Stimulated activated CD8-positive, alpha-beta memory T cell treated with anti-CD3 and anti-CD28 coated beads, Interleukin-12 subunit alpha, Interleukin-12 subunit beta, amount 100 ng/mL, for 24 hours (primary cell): ENCODE data around the gene C1QTNF5.

ENCODE experiments used
- DNase-seq: peaks from one replicate; pipeline ENCODE4 v3.0.0-alpha.2; 2020; ENCODE audit errors: extremely low read depth

C1QTNF5 gene

GRCh38 chr11:119359365-119360214 lies 18.9 kb upstream of the C1QTNF5 start:
- no peak for DNase-seq

- DNase-seq, result no peak
Measured at GRCh38 chr11:119357074-119357473, 16.4 kb upstream of the C1QTNF5 start.

GRCh38 chr11:119356349-119357031 lies 15.8 kb upstream of the C1QTNF5 start:
- no peak for DNase-seq

DNA sequence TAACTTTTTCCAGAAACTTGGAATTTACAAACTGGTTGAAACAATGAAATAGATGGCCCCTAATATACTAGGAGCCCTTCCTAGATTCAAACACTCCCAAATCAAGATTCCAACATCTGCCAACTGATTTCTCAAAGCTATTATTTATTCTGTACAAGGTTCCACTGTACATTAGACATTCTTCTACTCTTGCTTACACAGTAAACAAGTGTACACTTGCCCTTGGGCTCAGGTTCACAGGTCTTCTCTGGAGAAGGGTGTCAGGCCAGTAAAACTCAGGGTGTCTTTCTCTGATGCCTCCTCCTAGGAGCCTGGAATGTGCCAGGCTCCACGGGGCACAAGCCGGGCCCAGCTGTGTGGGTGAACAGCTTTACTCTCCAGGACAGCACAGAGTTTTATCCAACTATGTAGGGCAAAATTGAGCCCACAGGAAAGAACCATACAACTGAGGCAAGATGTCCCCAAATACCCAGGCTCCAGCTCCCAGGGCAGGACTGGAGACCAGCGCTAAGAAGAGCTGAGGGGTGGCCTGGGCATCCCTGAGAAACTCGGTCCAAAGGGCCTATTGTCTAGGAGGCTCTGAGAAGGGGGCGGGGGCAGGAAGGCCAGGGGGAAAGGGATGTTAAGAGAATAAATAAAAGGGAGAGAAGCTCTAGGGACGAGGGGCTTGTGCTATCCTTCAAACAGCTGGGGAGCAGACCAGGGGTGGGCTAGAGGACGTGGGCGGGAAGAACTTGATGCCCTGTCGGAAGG lies 14.6 kb upstream of the C1QTNF5 start:
- no peak for DNase-seq

DNA sequence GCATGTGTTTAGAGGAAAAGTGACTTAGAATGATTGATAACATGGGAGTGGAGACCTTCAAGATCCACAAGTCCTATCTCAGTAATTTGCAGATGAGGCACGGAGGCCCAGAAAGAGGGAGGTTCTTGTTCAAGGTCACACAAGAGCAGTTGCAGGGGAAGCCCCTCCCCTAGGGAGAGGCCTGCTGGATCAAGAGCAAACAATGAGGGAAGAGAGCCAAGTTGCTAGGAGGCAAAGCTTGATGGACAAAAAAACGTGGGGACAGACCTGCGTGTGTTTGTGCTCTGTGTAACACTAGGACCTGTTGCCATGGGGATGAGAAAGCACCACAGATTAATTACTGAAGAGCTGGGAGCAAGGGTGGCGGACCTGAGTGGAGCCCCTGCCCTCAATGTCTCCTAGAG lies 12.2 kb upstream of the C1QTNF5 start:
- DNase-seq, result no peak

DNA sequence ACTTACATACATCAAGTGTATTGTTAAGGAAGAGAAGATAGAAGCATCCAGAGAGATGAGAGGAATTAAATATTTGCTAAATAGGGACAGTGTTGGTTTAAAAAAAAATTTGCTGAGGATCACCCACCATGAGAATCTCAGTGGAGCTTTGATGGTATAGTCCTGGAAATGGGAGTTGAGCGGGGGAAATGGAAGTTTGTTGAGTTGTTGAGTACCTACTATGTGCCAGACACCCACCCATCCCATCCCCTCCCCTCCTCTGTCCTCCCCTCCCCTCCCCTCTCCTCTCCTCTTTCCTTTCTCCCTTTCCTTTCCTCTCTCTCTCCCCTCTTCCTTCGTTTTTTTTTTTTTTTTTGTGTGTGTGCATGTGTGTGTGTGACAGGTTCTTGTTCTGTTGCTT lies 10.5 kb upstream of the C1QTNF5 start:
- no peak for DNase-seq

- DNase-seq, result no peak
Measured at GRCh38 chr11:119350302-119350701, 9.6 kb upstream of the C1QTNF5 start.

- DNase-seq, result no peak
Measured at GRCh38 chr11:119347940-119348605, 7.4 kb upstream of the C1QTNF5 start.

- DNase-seq, result no peak
Measured at GRCh38 chr11:119347242-119347641, 6.6 kb upstream of the C1QTNF5 start.

DNA sequence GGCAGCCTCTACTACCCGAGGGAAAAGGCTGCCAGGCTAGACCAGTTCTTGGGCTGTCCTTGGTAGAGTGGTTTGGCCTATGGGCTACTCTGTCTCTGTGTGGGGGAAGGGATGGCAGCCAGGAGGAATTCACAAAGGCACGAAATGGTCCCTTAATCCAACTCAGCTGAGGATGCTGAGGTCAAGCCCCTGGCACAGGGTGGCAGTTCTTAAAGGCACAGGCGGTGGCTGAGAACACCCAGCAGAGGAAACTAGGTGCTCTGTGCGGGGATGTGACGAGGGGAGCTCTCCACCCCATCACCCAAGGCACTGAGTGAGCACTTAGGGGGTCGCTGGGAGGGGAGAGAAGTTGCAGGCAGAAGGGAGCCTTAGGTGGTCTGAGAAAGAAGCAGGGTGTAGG lies 5.9 kb upstream of the C1QTNF5 start, which contains the start of gene MFRP:
TSS of gene MFRP (minus strand) at position 101 of the 400 bp plus-strand sequence. CDS start 192 bp downstream, outside the sequence.
- DNase-seq, result no peak

DNA sequence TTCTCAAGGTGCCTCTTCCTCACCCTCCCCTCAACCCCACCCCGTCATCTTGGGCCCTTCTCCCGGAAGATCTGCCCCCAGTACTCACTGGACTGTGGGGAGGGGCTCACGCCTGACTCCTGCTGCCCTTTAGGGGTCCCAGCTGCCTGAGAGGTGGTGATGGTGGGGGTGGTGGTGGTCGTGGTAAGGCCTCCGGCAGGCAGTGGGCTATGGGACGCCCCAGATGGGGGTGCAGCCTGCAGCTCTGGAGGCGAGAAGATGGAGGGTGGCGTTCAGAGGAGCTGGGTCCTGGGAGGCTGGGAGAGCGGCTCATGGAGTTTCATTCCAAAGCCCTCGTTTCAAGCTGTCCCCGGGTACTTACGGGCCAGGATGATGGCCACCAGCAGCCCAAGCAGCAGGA lies 5.0 kb upstream of the C1QTNF5 start:
- no peak for DNase-seq

DNA sequence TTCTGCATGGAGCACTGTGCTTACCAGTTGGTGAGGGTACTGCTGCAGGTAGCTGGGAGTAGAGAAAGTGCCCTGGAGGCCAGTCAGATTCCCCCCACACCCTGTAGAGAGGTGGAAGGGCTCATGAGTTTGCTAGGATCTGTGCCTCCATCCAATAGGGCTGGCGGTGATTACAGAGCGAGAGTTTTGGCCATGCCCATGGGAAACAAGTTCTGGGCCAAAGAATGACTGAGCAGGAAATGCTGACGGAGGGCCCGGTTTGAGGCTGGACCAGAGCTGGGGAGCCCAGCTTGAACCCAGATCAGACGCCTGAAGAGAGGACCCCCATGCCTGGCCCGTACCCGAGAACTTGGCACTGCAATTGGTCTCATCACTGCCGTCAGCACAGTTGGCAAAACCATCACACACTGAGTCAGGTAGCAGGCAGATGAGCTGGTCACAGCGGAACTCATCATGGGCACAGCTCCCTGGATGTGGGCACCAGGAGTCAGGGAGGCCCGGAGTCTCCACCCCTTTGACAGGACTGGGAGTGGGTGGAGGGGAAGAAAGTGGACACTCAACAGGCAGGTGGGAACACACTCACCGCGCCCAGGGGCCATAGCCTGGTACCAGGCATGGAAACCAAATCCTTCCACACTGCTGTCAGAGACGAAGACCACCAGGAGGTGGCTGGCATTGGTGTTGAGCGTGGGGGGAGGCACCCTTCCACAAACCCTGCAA lies 3.8 kb upstream of the C1QTNF5 start:
- DNase-seq, result no peak

DNA sequence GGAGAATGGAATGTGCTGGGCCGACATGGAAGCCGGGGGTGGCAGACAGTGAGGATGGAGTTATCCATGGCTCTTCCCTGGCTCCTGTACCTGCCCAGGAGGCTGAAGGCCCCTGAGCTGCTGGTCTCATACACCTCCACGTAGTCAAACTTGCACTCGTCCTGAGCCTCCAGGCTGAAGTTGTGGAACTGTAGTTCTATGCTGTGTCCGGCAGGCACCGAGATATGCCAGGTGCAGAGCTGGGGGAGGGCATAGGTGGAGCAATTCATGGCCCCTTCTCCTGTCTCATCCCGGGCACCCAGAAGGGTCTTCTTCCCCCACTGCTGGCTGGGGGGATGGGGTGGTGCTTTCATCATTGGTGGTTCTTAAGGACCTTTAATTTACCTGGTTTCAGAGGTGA lies 3.0 kb upstream of the C1QTNF5 start:
- no peak for DNase-seq

GRCh38 chr11:119342362-119343130 lies 1.9 kb upstream of the C1QTNF5 start:
- no peak for DNase-seq

DNA sequence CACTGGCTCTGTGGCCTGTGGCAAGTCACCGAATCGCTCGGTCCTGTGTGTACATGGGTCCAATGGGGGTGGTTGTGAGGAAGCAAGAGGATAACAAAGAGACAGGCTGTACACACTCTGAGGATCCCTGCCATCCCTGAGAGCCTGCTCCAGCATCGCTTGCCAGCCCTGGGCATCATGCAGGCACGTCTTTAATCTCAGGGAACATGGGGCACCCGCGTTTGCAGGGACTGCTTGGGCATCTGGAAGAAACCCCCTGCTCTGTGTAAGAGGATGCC lies 1.3 kb upstream of the C1QTNF5 start:
- DNase-seq, result no peak

- no peak for DNase-seq
Measured at GRCh38 chr11:119341222-119342022, 739 bp upstream of the C1QTNF5 start.

- DNase-seq, result no peak
Measured at GRCh38 chr11:119339589-119340334, 921 bp downstream of the C1QTNF5 start.

DNA sequence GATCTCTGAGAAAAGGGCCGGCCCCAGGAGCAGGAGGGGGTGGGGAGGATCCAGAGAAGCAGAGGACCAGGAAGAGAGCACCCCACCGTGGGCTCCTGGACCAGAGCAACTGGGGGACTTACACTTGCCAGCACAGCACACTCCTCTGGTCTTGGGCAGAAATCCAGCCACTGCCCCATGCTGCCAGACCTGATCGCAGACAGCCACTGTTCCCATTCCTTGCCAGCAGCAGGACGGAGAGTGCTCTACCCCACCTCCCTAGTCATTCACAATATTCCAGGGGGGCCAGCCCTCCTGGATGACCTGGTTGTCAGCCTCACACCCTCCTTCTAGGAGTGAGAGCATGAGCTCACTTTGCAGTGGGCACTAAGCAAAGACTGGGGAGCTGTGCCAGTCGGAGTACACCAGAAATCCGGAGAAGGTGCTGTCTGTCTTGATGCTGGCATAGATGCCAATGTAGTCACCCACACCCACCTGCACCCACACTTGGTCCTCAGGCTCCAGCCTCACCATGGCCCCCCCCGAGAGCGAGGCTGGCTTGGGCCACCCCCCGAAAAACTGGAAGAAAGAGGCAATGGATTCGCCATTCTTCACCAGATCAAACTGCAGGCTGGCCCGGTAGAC lies 1.6 kb downstream of the C1QTNF5 start:
- no peak for DNase-seq
